Measurements from ENCODE around the gene LYSMD2.

- TF ChIP-seq USF2 (CRISPR knock-in tag; IDR thresholded peaks at IDR 0.05) = no peak
- TF ChIP-seq FOXP1 (CRISPR knock-in tag; IDR thresholded peaks at IDR 0.05; ENCODE audit: borderline replicate concordance) = no peak
- TF ChIP-seq KAT7 (CRISPR knock-in tag; IDR thresholded peaks at IDR 0.05; ENCODE audit: borderline replicate concordance) = no peak
- TF ChIP-seq, protein P1, sequence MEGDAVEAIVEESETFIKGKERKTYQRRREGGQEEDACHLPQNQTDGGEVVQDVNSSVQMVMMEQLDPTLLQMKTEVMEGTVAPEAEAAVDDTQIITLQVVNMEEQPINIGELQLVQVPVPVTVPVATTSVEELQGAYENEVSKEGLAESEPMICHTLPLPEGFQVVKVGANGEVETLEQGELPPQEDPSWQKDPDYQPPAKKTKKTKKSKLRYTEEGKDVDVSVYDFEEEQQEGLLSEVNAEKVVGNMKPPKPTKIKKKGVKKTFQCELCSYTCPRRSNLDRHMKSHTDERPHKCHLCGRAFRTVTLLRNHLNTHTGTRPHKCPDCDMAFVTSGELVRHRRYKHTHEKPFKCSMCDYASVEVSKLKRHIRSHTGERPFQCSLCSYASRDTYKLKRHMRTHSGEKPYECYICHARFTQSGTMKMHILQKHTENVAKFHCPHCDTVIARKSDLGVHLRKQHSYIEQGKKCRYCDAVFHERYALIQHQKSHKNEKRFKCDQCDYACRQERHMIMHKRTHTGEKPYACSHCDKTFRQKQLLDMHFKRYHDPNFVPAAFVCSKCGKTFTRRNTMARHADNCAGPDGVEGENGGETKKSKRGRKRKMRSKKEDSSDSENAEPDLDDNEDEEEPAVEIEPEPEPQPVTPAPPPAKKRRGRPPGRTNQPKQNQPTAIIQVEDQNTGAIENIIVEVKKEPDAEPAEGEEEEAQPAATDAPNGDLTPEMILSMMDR (IDR thresholded peaks at IDR 0.05) = no peak
- TF ChIP-seq FOXK1 (CRISPR knock-in tag; IDR thresholded peaks at IDR 0.05) = no peak
- no peak for TF ChIP-seq ESRRA (CRISPR knock-in tag; IDR thresholded peaks at IDR 0.05; ENCODE audit: borderline replicate concordance)
Measured at GRCh38 chr15:51766341-51766740, 28.9 kb upstream of the LYSMD2 start.

Data from WTC11 (cell line).